Stimulated activated naive CD4-positive, alpha-beta T cell treated with Interleukin-2 at 50 U/mL for 16 hours (primary cell): ENCODE data around the gene LIMA1.
"Not testable (repeated sequence)": the region's sequence is repeated elsewhere in the genome, so short reads cannot be mapped to it uniquely, and the experiment has no call there.

Experiments
- DNase-seq: peaks from one replicate; lab custom pipeline; 2025; lab: John Stamatoyannopoulos, UW

The LIMA1 gene

GRCh38 chr12:50283229-50283923 lies at the start of gene LIMA1:
Gene LIMA1 (minus strand): TSS chr12:50283520. CDS start chr12:50248751, 34,769 bp downstream.
- DNase-seq = peak; percentile 92

- DNase-seq = no peak
Observed at GRCh38 chr12:50331745-50332144, 48.4 kb upstream of the LIMA1 start.

- DNase-seq = not testable (repeated sequence)
Observed at GRCh38 chr12:50328664-50329063, 45.3 kb upstream of the LIMA1 start.

GRCh38 chr12:50326590-50327284 lies 43.4 kb upstream of the LIMA1 start:
- DNase-seq = no peak

- DNase-seq = no peak
Observed at GRCh38 chr12:50325890-50326391, 42.6 kb upstream of the LIMA1 start.

- not testable (repeated sequence) for DNase-seq
Observed at GRCh38 chr12:50324770-50325169, 41.5 kb upstream of the LIMA1 start.

GRCh38 chr12:50324077-50324476 lies 40.8 kb upstream of the LIMA1 start:
- not testable (repeated sequence) for DNase-seq

GRCh38 chr12:50322206-50322605 lies 38.9 kb upstream of the LIMA1 start:
- no peak for DNase-seq

- no peak for DNase-seq
Observed at GRCh38 chr12:50317203-50317602, 33.9 kb upstream of the LIMA1 start.

- no peak for DNase-seq
Observed at GRCh38 chr12:50315803-50316202, 32.5 kb upstream of the LIMA1 start.

- DNase-seq = no peak
Observed at GRCh38 chr12:50314636-50315312, 31.5 kb upstream of the LIMA1 start.

GRCh38 chr12:50313971-50314370 lies 30.7 kb upstream of the LIMA1 start:
- DNase-seq = not testable (repeated sequence)

- DNase-seq = no peak
Observed at GRCh38 chr12:50313256-50313931, 30.1 kb upstream of the LIMA1 start.

- not testable (repeated sequence) for DNase-seq
Observed at GRCh38 chr12:50311858-50312609, 28.7 kb upstream of the LIMA1 start.

- no peak for DNase-seq
Observed at GRCh38 chr12:50309950-50310349, 26.6 kb upstream of the LIMA1 start.

GRCh38 chr12:50302686-50303085 lies 19.4 kb upstream of the LIMA1 start:
- DNase-seq = no peak

- DNase-seq = no peak
Observed at GRCh38 chr12:50297996-50298395, 14.7 kb upstream of the LIMA1 start.

- no peak for DNase-seq
Observed at GRCh38 chr12:50297027-50297426, 13.7 kb upstream of the LIMA1 start.

- DNase-seq = no peak
Observed at GRCh38 chr12:50296554-50296953, 13.2 kb upstream of the LIMA1 start.

- DNase-seq = no peak
Observed at GRCh38 chr12:50291377-50291776, 8.1 kb upstream of the LIMA1 start.

- DNase-seq = not testable (repeated sequence)
Observed at GRCh38 chr12:50290692-50291091, 7.4 kb upstream of the LIMA1 start.
